ENCODE measurements around the gene NOTUM. TPM values are rescaled to one million over a fixed set of nuclear protein-coding genes. Genes with fewer than 3 reads are reported as not detected.

Gene NOTUM
- total and polyA plus RNA-seq, 2 donors (not counting 1 experiment from before 2014, with no cell fraction given) = 0.02 to 0.50 TPM

DNA sequence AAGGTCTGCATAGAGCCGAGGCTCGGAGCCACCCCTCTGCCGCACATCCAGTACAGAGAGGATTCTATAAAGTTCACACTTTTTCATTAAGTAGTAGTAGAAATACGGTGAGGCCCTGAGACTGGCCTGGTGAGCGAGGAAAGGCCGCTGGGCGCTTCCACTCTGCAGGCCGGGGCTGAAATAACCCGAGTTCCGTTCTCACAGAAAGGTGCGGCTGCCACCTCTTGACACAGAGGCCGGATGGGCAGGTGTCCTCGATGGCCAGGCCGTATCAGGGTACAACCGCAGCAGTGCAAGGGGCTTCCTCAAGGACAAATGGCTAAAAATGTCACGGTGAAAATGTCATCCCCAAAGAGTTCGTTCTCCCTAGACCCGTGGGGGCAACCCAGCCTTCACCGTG is 49.0 kb downstream of the NOTUM start:
- TF ChIP-seq, protein P1, sequence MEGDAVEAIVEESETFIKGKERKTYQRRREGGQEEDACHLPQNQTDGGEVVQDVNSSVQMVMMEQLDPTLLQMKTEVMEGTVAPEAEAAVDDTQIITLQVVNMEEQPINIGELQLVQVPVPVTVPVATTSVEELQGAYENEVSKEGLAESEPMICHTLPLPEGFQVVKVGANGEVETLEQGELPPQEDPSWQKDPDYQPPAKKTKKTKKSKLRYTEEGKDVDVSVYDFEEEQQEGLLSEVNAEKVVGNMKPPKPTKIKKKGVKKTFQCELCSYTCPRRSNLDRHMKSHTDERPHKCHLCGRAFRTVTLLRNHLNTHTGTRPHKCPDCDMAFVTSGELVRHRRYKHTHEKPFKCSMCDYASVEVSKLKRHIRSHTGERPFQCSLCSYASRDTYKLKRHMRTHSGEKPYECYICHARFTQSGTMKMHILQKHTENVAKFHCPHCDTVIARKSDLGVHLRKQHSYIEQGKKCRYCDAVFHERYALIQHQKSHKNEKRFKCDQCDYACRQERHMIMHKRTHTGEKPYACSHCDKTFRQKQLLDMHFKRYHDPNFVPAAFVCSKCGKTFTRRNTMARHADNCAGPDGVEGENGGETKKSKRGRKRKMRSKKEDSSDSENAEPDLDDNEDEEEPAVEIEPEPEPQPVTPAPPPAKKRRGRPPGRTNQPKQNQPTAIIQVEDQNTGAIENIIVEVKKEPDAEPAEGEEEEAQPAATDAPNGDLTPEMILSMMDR (conservative IDR thresholded peaks at IDR 0.05 in 1 of 2, IDR thresholded peaks at IDR 0.05 in 1 of 2; ENCODE audit: low read depth in 1 of 2, low read length in 2 of 2) = no peak
- no peak for TF ChIP-seq EZH2 (IDR thresholded peaks at IDR 0.05; ENCODE audit: low read length, missing control alignments)
- no peak overlapping the region for H3K4me3 ChIP-seq (replicated peaks in 1 of 4; ENCODE audit: control extremely low read depth in 1 of 4, insufficient read depth in 1 of 4, low read depth in 3 of 4, low read length in 4 of 4)
- H3K4me1 ChIP-seq (ENCODE audit: control insufficient read depth, extremely low read depth, insufficient read depth, low read length) = peaks cover 10% of the 10 kb centered on the region
- H3K36me3 ChIP-seq (ENCODE audit: control insufficient read depth, insufficient read depth, low read length) = peaks cover 41% of the 10 kb centered on the region
- no peaks in the 10 kb centered on the region for H3K27me3 ChIP-seq (ENCODE audit: control insufficient read depth, insufficient read depth, low read length)
- H4K20me1 ChIP-seq (ENCODE audit: control insufficient read depth, extremely low read depth, insufficient read depth, low read length) = no peaks in the 10 kb centered on the region
- H3K9ac ChIP-seq (ENCODE audit: insufficient read depth, low read length) = no peak overlapping the region
- H3K79me2 ChIP-seq (ENCODE audit: control insufficient read depth, insufficient read depth, low read length) = peaks cover 17% of the 10 kb centered on the region
- no peak overlapping the region for H2AFZ ChIP-seq (ENCODE audit: low read length)
- no peak overlapping the region for H3K27ac ChIP-seq (ENCODE audit: insufficient read depth, low read length)
- H3K9me3 ChIP-seq (ENCODE audit: control insufficient read depth, insufficient read depth, low read depth, low read length) = no peaks in the 10 kb centered on the region
- no peak for DNase-seq (ENCODE audit: low read depth in 2 of 2)
- no peak overlapping the region for H3K4me2 ChIP-seq (ENCODE audit: extremely low read depth, insufficient read depth, low read length)

DNA sequence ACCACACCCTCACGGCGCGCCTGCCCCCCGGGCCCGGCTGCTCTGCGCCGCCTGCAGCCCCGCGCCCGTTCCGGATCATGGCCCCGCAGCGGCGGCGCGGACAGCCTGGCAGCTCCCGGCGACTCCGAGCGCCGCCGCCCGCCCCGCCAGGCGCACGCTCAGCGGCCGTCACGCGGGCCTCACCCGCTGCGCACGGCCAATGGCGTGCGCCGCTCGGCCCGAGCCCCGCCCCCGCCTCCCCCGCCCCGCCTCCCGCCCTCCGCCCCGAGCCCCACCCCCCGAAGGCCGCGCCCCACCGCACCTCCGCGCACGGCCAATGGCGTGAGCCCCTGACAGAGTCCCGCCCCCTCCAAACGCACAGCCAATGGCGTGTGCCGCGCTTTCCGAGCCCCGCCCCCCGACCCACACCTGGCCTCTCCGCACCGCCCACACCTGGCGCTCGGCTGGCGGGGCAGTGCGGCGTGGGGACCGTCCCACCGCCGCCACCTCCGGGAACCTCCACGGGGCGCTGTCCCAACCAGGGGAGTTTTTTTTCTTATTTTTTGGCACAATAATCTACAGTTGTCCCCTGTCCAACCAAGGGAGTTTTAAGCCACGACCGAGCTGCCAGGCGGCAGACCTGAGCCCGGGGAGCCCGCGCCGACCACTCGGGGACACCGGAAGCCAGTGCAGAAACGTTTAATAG is 49.6 kb downstream of the NOTUM start, which contains the start of gene PCYT2:
Gene PCYT2 (minus strand): TSS at position 123 of the 685 bp plus-strand sequence. CDS start 44 bp downstream, at position 79.
- Histone ChIP-seq H3K4me1 (ENCODE audit: control insufficient read depth, extremely low read depth, insufficient read depth, low read length) (peaks cover 5% of the 10 kb centered on the region), H3K27me3 (ENCODE audit: control insufficient read depth, insufficient read depth, low read length) (no peaks in the 10 kb centered on the region), H3K9me3 (ENCODE audit: control insufficient read depth, insufficient read depth, low read depth, low read length) (no peaks in the 10 kb centered on the region), H3K9ac (ENCODE audit: insufficient read depth, low read length) (peak within 1 kb of the TSS; percentile 72), H2AFZ (ENCODE audit: low read length) (no peak within 1 kb of the TSS), H3K79me2 (ENCODE audit: control insufficient read depth, insufficient read depth, low read length) (peaks cover 12% of the 10 kb centered on the region), H3K4me3 (replicated peaks in 1 of 4; ENCODE audit: control extremely low read depth in 1 of 4, insufficient read depth in 1 of 4, low read depth in 3 of 4, low read length in 4 of 4) (peak within 1 kb of the TSS; percentile 70 to 85 (median 84)), H3K36me3 (ENCODE audit: control insufficient read depth, insufficient read depth, low read length) (peaks cover 42% of the 10 kb centered on the region), H3K4me2 (ENCODE audit: extremely low read depth, insufficient read depth, low read length) (peak within 1 kb of the TSS; percentile 93), H4K20me1 (ENCODE audit: control insufficient read depth, extremely low read depth, insufficient read depth, low read length) (no peaks in the 10 kb centered on the region), H3K27ac (ENCODE audit: insufficient read depth, low read length) (peak within 1 kb of the TSS; percentile 32)
- peak; percentile 74 to 83 for DNase-seq (ENCODE audit: low read depth in 2 of 2)
- TF ChIP-seq EZH2 (IDR thresholded peaks at IDR 0.05; ENCODE audit: low read length, missing control alignments) = no peak
- TF ChIP-seq, protein P1 (conservative IDR thresholded peaks at IDR 0.05 in 1 of 2, IDR thresholded peaks at IDR 0.05 in 1 of 2; ENCODE audit: low read depth in 1 of 2, low read length in 2 of 2) = no peak

DNA sequence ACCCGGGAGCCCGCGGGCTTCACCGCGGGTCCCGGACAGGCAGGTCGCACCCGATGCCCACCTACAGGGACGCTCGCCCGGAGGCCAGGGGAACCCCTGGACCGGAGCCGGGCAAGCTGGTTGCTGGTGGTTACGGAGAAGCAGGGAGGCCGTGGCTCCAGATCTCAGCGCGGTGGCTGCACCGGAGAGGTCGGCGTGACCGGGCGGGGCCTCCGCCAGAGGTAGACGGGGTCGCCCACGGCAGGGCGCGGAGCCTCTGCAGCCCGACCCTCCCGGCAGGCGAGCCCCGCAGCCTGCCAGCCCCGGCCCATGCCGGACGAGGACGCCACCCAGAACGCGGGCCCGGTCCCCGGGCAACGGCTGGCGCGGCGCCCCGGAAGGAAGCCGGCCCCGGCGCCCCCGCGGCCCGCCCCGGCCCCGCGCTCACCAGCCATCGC is 50.1 kb downstream of the NOTUM start:
- H3K27ac ChIP-seq (ENCODE audit: insufficient read depth, low read length) = peak overlapping the region; percentile 32
- no peaks in the 10 kb centered on the region for H3K9me3 ChIP-seq (ENCODE audit: control insufficient read depth, insufficient read depth, low read depth, low read length)
- TF ChIP-seq, protein P1 (conservative IDR thresholded peaks at IDR 0.05 in 1 of 2, IDR thresholded peaks at IDR 0.05 in 1 of 2; ENCODE audit: low read depth in 1 of 2, low read length in 2 of 2) = no peak
- no peak for TF ChIP-seq EZH2 (IDR thresholded peaks at IDR 0.05; ENCODE audit: low read length, missing control alignments)

More for the DNA sequence above, 50.1 kb downstream of the NOTUM start:
- H3K9ac ChIP-seq (ENCODE audit: insufficient read depth, low read length) = peak overlapping the region; percentile 72
- peaks cover 10% of the 10 kb centered on the region for H3K79me2 ChIP-seq (ENCODE audit: control insufficient read depth, insufficient read depth, low read length)
- H3K36me3 ChIP-seq (ENCODE audit: control insufficient read depth, insufficient read depth, low read length) = peaks cover 45% of the 10 kb centered on the region
- H2AFZ ChIP-seq (ENCODE audit: low read length) = no peak overlapping the region
- no peaks in the 10 kb centered on the region for H3K27me3 ChIP-seq (ENCODE audit: control insufficient read depth, insufficient read depth, low read length)
- no peak for DNase-seq (ENCODE audit: low read depth in 2 of 2)
- H3K4me1 ChIP-seq (ENCODE audit: control insufficient read depth, extremely low read depth, insufficient read depth, low read length) = peaks cover 5% of the 10 kb centered on the region
- H3K4me2 ChIP-seq (ENCODE audit: extremely low read depth, insufficient read depth, low read length) = peak overlapping the region; percentile 93
- H4K20me1 ChIP-seq (ENCODE audit: control insufficient read depth, extremely low read depth, insufficient read depth, low read length) = no peaks in the 10 kb centered on the region
- H3K4me3 ChIP-seq (replicated peaks in 1 of 4; ENCODE audit: control extremely low read depth in 1 of 4, insufficient read depth in 1 of 4, low read depth in 3 of 4, low read length in 4 of 4) = peak overlapping the region; percentile 70 to 85 (median 84)
